HepG2 (cell line): Measurements from ENCODE around the gene ING5. TPM values are rescaled to one million over a fixed set of nuclear protein-coding genes. Genes with fewer than 3 reads are reported as not detected.

Experiments used
- ARNT2 ChIP-seq: sonication (generic); formaldehyde crosslinking; IDR thresholded peaks from 2 replicates; pipeline ENCODE4 v1.8.0; 2022; ENCODE audit warnings: mild to moderate bottlenecking, low read depth, missing genetic modification reagents, moderate library complexity
- CHD4 ChIP-seq: fragments of 200-600 bp; sonication (generic); IDR thresholded peaks from 2 replicates; pipeline ENCODE4 v1.7.0; 2017; ENCODE audit warnings: mild to moderate bottlenecking, low read length, borderline replicate concordance
- FUBP1 ChIP-seq: sonication (generic); formaldehyde crosslinking; IDR thresholded peaks from 2 replicates; pipeline ENCODE4 v1.5.1; 2020; ENCODE audit warnings: missing genetic modification reagents, mild to moderate bottlenecking, borderline replicate concordance
- MED13 ChIP-seq: sonication (generic); formaldehyde crosslinking; IDR thresholded peaks from 2 replicates; pipeline ENCODE4 v1.5.0; 2020; ENCODE audit warnings: missing genetic modification reagents
- MIER3 ChIP-seq: IDR thresholded peaks from 2 replicates; pipeline ENCODE4 v1.6.1; 2016; ENCODE audit warnings: missing compliant biosample characterization, borderline replicate concordance
- NRL ChIP-seq: sonication (generic); formaldehyde crosslinking; IDR thresholded peaks from 2 replicates; pipeline ENCODE4 v1.5.0; 2020; ENCODE audit warnings: missing genetic modification reagents, mild to moderate bottlenecking, moderate library complexity, borderline replicate concordance
- PCBP1 ChIP-seq: fragments of 200-400 bp; formaldehyde crosslinking; IDR thresholded peaks from 2 replicates; pipeline ENCODE4 v1.6.1; 2017; ENCODE audit warnings: mild to moderate bottlenecking, low read depth, low read length, borderline replicate concordance
- PREB ChIP-seq: sonication (generic); formaldehyde crosslinking; IDR thresholded peaks from 2 replicates; pipeline ENCODE4 v1.4.0; 2020; ENCODE audit warnings: missing genetic modification reagents
- RAD21 ChIP-seq: fragments of 450-650 bp; formaldehyde crosslinking; IDR thresholded peaks from 2 replicates; pipeline ENCODE4 v1.5.0; 2020; ENCODE audit warnings: mild to moderate bottlenecking
- SOX13 ChIP-seq, 3 experiments: fragments of 450-650 bp in 1 of 3; sonication (generic) in 1 of 3; formaldehyde crosslinking in 1 of 3; IDR thresholded peaks in 2 of 3; conservative IDR thresholded peaks in 1 of 3; 2 replicates each; pipeline versions ENCODE4 v1.5.0 to v1.6.1; 2016 to 2020; ENCODE audit warnings: antibody characterized with exemption in 1 of 3, mild to moderate bottlenecking in 1 of 3, missing compliant biosample characterization in 1 of 3, missing genetic modification reagents in 1 of 3, moderate library complexity in 1 of 3
- SRY ChIP-seq: sonication (generic); formaldehyde crosslinking; IDR thresholded peaks from 2 replicates; pipeline ENCODE4 v1.8.0; 2022; ENCODE audit warnings: mild to moderate bottlenecking, missing genetic modification reagents
- STAT5B ChIP-seq: sonication (generic); formaldehyde crosslinking; IDR thresholded peaks from 2 replicates; pipeline ENCODE4 v1.4.0; 2020; ENCODE audit warnings: missing genetic modification reagents
- TFDP2 ChIP-seq: sonication (generic); formaldehyde crosslinking; IDR thresholded peaks from 2 replicates; pipeline ENCODE4 v1.4.0; 2020; ENCODE audit warnings: missing genetic modification reagents
- ZMAT5 ChIP-seq: sonication (generic); formaldehyde crosslinking; IDR thresholded peaks from 2 replicates; pipeline ENCODE4 v1.5.0; 2020; ENCODE audit warnings: mild to moderate bottlenecking, low read depth, missing genetic modification reagents, borderline replicate concordance
- ZNF121 ChIP-seq: sonication (generic); formaldehyde crosslinking; IDR thresholded peaks from 2 replicates; pipeline ENCODE4 v1.5.0; 2020; ENCODE audit warnings: mild to moderate bottlenecking, missing genetic modification reagents
- ZNF263 ChIP-seq: sonication (generic); formaldehyde crosslinking; IDR thresholded peaks from 2 replicates; pipeline ENCODE4 v1.4.0; 2020; ENCODE audit warnings: missing genetic modification reagents
- ZNF3 ChIP-seq: IDR thresholded peaks from 2 replicates; pipeline ENCODE4 v1.7.0; 2017; ENCODE audit warnings: inconsistent platforms
- ZNF44 ChIP-seq: sonication (generic); formaldehyde crosslinking; IDR thresholded peaks from 2 replicates; pipeline ENCODE4 v1.5.1; 2020; ENCODE audit warnings: mild to moderate bottlenecking, missing genetic modification reagents
- ZNF563 ChIP-seq: sonication (generic); formaldehyde crosslinking; IDR thresholded peaks from 2 replicates; pipeline ENCODE4 v1.8.0; 2022; ENCODE audit warnings: mild to moderate bottlenecking, moderate library complexity, missing genetic modification reagents
- ZNF589 ChIP-seq: sonication (generic); formaldehyde crosslinking; conservative IDR thresholded peaks from 2 replicates; pipeline ENCODE4 v1.8.0; 2022; ENCODE audit warnings: mild to moderate bottlenecking, moderate library complexity, missing genetic modification reagents
- ZNF709 ChIP-seq: sonication (generic); formaldehyde crosslinking; IDR thresholded peaks from 2 replicates; pipeline ENCODE4 v1.5.0; 2020; ENCODE audit warnings: mild to moderate bottlenecking, missing genetic modification reagents
- ZNF746 ChIP-seq: sonication (generic); formaldehyde crosslinking; IDR thresholded peaks from 2 replicates; pipeline ENCODE4 v1.8.0; 2022; ENCODE audit warnings: mild to moderate bottlenecking, missing genetic modification reagents
- ZNF891 ChIP-seq: sonication (generic); formaldehyde crosslinking; IDR thresholded peaks from 2 replicates; pipeline ENCODE4 v1.5.0; 2020; ENCODE audit warnings: mild to moderate bottlenecking, missing genetic modification reagents
- ZSCAN25 ChIP-seq: sonication (generic); formaldehyde crosslinking; IDR thresholded peaks from 2 replicates; pipeline ENCODE4 v1.8.0; 2022; ENCODE audit warnings: mild to moderate bottlenecking, missing genetic modification reagents
- polyA plus RNA-seq, 8 experiments: library from polyadenylated mRNA; depleted of rRNA in 3 of 8; stranded (reverse) in 7 of 8; unstranded in 1 of 8; fragments of >200 nt; fragmentation: Illumina TruSeq in 4 of 8; extraction: Trizol in 4 of 8; gene quantifications; 2 replicates each; pipeline versions ENCODE4 v1.2.1 to v1.2.3, GENCODE V29; 2011 to 2016; ENCODE audit warnings: low read depth in 4 of 8, missing spikeins in 1 of 8, mixed read lengths in 1 of 8; ENCODE audit not compliant: insufficient read depth in 1 of 8
- total RNA-seq, 5 experiments: library from RNA; depleted of rRNA; stranded (reverse); fragments of >200 nt; fragmentation: Illumina TruSeq; extraction: Trizol; gene quantifications; 2 replicates each; pipeline ENCODE4 v1.2.3, GENCODE V29; 2016; ENCODE audit warnings: low read depth in 1 of 5

ING5 gene
- total and polyA plus RNA-seq, 2 of the 13 experiments (the other 11 are each of a cell fraction or from before 2014, with no cell fraction given) = 61.9 to 71.9 TPM

- TF ChIP-seq ZMAT5 (CRISPR knock-in tag) (no peak), NRL (CRISPR knock-in tag) (peak; percentile 81; the same call in 1 of the 2 replicates), ZNF709 (no peak), ZSCAN25 (CRISPR knock-in tag) (0 out of 2 replicates have a peak, but pooled peaks have one; percentile 15), ZNF589 (CRISPR knock-in tag) (no peak), ARNT2 (CRISPR knock-in tag) (peak; percentile 7; the same call in 1 of the 2 replicates), RAD21 (CRISPR knock-in tag) (0 out of 2 replicates have a peak, but pooled peaks have one; percentile 19), ZNF44 (CRISPR knock-in tag) (no peak), SOX13 (IDR thresholded peaks at IDR 0.05) (no peak), SOX13 (CRISPR knock-in tag; conservative IDR thresholded peaks at IDR 0.05 in 1 of 2, IDR thresholded peaks at IDR 0.05 in 1 of 2) (no peak), CHD4 (no peak), MED13 (CRISPR knock-in tag) (peak; percentile 48; the same call in 1 of the 2 replicates), FUBP1 (CRISPR knock-in tag) (0 out of 2 replicates have a peak, but pooled peaks have one; percentile 55), PCBP1 (0 out of 2 replicates have a peak, but pooled peaks have one; percentile 41), SRY (0 out of 2 replicates have a peak, but pooled peaks have one; percentile 41), ZNF121 (CRISPR knock-in tag) (peak; percentile 60; the same call in 1 of the 2 replicates), MIER3 (CRISPR knock-in tag) (no peak), ZNF563 (CRISPR knock-in tag) (no peak), ZNF3 (CRISPR knock-in tag) (no peak), TFDP2 (no peak), STAT5B (CRISPR knock-in tag) (no peak), ZNF263 (CRISPR knock-in tag) (no peak), PREB (no peak), ZNF891 (CRISPR knock-in tag) (peak; percentile 68; the same call in 1 of the 2 replicates), ZNF746 (CRISPR knock-in tag) (0 out of 2 replicates have a peak, but pooled peaks have one; percentile 35)
These were observed 31.8 kb downstream of the ING5 start (continued) for GRCh38 chr2:241733391-241734207.
